Activated CD8-positive, alpha-beta memory T cell treated with anti-CD3 and anti-CD28 coated beads for 24 hours (primary cell): Measurements from ENCODE around the gene EYA2.

Source experiments
- DNase-seq: peaks from one replicate; pipeline ENCODE4 v3.0.0-alpha.2; 2020

Gene EYA2

DNA sequence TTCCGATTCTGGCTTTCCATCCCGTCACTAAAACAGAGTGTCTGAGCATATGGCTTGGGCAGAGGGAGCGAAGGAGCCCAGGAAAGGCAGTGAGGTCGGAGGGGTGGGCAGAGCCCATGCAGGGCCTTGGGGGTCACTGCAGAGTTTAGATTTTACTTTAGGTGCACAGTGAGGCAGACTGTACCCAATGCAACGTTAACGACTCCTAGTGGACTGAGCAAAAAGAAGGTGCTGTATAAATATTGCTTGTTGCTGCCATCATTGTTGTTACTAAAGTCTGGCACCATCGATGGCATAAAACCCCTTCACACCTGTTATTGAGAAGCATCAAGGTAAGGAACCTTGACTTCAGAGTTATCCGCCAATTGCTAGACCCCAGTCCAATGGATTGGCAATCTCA is 119.0 kb downstream of the EYA2 start:
- no peak for DNase-seq

DNA sequence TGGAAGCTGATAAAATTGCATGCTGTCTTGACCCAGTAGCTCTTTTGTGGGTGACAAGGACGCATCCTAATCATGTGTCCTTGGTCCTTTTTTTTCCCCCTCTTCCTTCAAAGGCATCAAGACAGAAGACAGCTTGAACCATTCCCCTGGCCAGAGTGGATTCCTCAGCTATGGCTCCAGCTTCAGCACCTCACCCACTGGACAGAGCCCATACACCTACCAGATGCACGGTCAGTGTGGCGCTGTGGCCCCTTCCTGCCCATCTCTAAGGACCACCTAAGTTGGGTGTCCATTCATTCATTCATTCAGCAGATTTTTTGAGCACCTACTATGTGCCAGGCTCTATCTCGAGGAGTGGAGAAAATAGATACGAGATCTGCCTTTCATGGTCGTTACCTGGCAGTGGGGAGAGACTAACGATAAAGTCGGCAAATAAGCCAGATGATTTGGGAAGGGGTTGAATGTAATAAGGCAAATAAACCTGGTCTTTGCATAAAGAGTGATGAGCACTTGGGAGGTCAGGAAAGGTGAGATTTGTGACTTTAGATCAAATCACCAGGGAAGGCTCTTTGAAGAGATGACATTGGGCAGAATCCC is 121.5 kb downstream of the EYA2 start:
- DNase-seq: no peak

DNA sequence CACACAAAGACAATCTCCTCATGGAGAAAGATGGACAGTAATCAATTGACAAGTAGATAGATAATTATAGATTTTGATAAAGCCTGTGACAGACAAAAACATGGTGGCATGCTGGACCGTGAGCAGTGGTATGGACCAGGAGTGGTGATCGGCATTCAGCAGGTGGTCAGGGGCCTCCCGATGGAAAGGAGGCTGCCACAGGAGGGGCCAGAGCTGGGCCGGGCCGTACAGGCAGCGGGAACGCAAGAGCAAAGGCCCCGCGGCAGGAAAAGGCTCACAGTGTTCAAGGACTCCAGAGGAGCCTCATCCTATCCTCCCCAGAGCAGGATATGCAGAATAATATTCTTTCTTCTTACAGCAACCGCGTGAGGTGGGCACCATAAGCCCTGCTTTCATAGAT is 123.7 kb downstream of the EYA2 start:
- DNase-seq: no peak

DNA sequence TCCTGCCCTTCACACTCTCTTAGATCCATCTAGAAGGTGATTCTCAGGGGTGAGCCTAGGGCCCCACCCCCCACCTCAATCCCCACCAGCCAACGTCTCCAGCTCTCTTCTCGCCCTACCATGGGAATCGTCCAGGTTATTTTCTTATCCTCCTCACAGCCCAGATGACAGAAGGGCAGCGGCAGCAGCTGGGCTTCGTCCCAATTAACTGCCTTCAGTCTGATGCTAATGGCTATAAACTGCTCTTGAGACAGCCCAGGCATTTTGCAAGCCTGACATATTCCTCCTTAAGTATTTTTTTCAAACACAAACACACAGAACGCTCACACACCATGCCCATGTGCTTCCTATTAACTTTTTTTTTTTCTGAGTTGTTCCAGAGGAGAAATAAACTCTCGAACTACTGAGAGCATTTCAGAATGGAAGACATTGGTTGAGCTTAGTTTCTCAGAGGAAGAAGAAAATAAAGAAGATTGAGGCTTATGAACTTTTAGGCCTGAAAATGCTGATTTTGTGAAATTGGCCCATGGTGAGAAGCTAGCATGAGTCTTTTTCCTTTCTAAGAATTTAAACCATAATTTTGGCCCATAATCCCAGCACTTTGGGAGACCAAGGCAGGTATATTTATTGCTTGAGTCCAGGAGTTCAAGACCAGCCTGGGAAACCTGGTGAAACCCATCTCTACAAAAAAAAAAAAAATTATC is 124.6 kb downstream of the EYA2 start:
- no peak for DNase-seq

DNA sequence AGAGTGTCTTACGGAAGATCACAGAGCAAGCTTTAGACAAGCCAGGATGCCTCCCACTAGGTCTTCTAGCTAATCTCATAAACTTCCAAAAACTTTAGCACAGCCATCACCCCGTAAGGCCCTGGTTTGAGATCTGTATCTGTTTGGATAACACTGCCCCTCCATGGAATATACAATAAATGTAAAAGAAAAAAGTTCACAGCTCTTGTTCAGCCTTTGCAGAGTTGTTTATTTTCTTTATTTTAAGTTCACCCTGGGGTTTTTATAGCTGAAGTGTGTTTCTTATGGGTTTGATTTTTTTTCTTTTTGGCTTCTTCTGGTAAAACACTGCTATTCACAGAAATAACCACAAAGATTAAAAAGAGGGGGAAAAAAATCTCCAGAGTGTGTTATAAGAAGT is 125.6 kb downstream of the EYA2 start:
- no peak for DNase-seq

DNA sequence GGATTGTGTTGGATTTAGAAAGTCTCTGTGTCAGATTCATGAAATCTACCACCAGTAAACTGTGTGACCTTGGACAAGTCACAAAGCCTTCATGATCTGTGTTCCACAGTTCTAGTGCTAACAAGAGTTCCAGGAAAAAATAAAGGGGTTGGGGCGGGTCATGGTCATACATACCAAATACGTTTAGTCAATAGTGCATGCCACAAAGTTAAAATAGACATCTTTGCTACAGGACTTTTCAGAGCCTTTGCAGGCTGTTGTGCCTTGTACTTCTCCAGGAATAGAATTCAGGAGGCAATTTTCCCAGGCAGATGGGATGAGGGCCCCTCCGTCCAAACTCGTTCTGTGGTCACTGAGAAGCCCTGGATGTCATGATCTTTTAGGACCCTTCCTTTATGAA is 127.2 kb downstream of the EYA2 start:
- DNase-seq: no peak

DNA sequence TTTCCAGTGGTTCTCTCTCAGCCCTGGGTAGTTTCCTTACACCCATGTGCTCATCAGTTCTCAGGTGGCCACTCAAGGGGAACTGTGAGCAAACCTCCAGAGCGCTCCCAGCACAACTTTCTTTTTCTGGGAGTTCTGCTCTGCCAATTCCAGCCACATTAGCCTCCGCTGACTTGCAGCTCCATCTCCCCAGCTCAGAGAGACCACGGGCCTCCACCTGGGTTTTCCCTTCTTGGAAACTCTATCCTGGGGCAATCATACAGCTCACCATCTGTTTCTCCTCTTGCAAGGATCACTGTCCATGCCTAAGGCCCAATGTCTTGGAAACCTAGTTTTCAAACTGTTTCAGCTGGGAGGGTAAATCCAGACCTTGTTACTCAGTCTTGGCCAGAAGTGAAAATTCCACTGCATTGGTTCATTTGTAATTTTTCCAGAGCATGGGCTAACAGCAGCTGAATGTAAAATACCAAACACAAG is 129.9 kb downstream of the EYA2 start:
- no peak for DNase-seq

DNA sequence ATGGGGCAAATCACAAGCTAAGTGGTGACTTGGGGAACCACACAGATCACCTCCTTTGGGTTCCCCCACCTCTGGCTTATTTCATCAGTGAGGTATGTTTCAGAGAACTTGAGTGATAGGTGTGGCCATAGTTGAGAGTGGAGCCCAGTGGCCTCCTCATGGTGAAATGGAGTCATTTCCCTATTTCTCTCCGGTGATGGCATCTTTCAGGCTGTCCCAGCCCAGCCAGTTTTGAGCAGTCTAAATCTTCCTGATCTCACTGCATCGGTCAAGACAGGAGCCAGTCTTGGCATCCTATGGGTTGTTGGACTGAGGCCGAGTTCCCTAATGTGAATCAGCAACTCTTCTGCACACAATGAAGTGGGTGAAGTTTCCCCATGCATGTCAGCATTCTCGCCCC is 132.4 kb downstream of the EYA2 start:
- no peak for DNase-seq

DNA sequence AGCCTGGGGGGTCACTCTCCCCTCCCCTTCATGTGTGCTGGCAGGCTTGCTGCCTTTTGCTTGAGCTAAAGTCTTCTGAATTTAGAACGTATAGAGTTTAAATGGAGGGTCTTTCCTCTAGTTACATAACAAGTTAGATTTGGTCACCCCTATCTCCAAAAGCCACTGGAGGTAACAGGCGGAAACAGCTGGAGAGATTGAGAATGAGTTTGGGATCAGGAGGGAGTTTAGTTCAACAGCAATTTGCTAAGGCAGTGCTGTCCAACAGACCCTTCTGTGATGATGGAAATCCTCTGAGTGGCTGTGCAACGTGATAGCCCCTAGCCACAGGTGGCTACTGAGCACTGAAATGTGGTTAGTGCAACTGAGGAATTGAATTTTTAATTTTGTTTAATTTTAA is 132.8 kb downstream of the EYA2 start:
- no peak for DNase-seq

DNA sequence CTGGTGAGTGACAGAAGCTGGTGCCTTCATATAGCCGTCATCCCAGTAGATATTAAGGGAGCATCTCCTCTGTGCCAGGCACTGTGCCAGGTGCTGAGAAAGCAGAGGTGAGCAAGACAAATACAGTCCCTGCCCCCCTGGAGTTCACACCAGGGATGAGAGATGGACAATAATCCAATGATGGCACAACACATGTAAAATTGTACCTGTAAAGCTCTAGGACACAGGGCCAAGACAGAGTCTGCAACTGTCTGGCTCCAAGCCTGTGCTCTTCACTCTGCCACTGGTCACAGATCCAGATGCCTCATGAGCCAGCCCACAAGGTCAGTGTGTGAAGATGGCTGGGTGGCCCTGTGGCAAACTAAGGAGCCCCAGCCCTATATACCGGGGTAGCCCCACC is 133.8 kb downstream of the EYA2 start:
- DNase-seq: no peak

DNA sequence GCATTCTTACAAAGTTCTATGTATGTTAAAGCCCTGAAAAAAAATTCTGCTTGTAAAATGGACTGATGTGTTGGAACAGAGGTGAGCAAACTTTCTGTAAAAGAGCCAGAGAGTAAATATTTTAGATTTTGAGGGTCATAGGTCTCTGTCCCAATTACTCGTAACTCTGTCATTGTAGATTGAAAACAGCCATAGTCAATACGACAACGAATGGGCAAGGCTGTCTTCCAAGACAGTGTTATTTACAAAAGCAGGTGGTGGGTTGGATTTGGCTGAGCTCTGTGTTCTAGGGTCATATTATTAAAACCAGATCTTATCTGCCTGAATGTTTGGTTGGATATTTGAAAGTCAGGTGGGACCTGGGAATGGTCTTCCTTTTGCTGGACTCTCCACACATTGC is 135.2 kb downstream of the EYA2 start:
- no peak for DNase-seq

DNA sequence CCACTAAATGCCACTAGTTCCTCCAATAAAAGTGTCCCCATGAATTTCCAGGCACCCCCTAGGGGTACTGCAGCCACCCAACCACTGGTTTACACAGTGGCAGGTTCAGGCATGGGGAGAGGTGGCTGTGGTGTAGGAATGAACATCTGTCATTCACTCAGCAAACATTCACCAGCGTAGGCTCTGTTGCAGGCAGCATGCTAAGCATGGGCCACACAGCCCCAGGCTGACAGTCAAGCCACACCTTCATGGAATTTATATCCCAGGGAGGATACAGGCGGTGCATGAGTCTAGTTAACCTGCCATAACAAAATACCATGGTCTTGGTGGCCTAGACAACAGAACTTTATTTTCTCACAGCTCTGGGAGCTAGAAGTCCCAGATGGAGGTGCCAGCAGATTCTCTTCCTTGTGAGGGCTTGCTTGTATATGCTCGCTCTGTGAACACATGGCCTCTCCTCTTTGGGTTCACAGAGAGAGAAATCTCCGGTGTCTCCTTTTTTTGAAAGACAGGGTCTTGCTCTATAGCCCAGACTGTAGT is 135.7 kb downstream of the EYA2 start:
- no peak for DNase-seq

DNA sequence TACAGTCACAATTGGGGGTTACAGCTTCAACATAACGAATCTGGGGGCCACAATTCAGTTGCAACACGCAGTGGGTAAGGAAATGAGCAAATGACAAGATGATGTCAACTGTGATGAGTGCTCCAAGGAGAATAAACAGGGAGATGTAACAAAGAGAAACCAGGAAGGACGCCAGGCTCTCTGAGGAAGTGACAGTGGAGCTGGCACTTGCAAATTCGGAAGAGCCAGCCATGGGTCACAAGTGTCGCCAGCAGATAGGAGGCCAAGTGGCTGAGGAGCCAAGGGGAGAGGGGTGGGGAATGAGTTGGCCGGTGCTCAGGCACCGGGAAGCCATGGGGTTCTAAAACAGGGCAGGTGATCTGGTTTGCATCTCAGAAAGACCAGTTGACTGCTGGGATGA is 136.4 kb downstream of the EYA2 start:
- no peak for DNase-seq

DNA sequence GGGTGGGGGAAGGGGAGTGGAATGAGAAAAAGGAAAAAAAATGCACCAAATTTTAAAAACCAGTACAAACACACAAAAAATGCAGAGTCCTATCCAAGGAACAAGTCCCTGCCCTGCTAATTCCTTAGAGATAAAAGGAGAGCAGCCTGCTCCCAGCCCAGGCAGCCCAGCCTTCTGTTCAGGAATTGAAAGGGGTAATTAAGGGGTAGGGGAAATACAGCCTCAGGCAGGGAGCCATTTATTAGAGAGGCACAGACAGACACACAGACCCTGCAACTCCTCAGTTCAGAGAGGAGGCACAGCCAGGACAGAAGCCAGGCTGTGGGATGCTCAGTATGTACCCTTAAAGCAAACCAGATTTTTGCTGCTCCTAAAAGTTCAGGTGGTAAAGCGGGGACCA is 137.2 kb downstream of the EYA2 start:
- DNase-seq: no peak

DNA sequence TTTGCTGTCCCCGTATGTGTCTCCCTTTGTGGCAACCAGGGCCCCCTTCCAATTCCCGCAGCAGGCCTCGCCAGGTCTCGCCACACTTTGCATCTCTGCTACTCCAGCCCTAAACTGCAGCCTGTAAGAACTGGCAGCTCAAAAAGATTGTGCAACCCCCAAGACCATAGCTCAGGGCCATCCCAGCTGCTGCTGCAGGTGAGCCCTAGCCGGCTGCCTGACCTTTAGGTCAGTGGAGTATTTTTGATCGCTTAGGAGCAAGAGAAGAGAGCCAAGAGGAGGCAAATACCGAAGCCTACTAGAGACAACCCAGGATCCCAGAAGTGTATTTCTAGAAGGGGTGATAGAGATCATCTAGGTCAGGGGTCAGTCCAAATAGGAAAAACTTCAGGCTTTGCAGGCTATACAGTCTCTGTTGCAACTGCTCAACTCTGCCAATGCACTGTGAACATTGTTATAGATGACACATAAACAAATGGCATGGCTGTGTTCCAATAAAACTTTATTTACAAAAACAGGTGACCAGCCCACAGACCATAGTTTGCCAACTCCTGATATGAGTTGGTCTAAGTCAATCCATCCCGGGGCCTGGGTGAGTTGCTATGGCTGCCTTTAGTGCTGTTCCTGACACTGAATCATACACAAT is 138.4 kb downstream of the EYA2 start:
- DNase-seq: no peak

DNA sequence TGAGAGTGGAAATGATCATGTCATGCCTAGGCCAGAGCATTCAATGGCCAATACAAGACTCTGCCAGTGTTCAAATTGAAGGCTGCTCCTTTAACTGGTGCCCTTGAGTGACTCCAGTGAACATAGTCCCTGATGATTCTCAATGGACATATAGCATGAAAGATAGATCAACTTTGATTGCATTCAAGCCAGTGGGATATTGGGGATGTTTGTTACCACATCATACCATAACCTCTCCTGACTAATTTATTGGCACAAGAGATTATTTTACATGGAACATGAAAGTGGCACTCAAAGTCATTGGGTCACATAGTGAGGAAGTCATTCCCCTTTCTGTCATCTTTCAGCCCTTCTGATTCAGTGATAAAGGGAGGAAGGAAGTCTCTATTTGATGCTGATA is 139.0 kb downstream of the EYA2 start:
- DNase-seq: no peak

DNA sequence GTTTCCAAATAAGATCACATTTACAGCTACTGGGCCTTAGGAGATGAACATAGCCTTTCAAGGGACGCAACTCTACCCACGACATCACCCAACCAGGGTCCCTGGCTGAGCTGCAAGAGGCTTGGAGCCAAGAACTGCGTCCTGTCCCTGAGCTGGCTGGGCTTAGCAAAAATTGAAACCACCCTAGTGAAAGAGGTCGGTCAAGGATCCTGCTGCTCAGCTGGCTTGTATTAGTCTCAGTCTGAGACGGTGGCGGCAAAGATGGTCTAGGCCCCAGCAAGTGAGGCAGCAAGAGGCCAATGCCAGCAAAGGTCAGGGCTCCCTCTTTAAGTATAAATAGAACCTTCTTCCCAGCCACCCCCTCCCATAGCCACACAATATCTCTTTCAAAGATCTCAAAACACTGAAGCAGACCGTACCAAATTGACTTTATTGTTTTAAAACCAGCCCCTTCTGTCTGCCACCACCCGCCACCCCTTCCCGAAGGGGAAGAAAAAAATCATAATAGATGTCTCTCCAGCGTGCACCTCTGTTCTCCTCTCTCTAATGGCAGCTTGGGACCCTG is 140.5 kb downstream of the EYA2 start:
- DNase-seq: no peak

DNA sequence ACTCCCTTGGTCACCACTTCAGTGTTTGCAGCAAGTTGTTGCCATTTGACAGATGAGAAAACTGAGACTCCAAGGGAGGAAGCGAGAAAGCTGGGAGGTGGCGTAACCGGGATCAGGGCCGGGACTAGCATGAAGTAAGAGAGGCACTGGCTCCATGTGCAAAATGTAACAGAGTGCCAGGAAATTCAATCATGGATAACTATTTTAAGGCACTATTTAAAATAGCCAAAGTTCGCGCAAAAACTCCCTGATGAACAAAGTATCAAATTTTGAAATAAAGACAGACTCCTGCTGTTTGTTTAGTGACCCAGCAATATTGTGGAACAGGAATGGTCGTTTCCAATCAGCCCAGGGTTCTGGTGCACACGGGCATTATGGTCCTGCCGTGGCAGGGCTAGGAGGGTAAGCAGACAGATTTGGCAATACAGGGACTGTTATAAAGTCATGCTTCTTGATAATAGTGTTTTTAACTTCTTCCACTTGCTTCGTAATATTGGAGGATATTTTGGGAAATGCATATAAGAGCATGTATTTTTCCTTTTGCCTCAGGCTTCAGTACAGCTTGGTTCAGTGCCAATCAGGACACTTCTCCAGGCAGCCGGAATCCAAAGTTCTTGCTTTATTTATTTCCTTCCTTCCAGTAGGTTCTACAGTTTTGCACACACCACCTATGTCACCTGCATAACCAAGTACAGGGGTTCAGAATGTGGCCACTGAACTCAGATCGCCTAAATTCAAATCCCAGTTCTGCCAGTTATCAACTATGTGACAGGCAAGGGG is 141.6 kb downstream of the EYA2 start:
- DNase-seq: no peak

DNA sequence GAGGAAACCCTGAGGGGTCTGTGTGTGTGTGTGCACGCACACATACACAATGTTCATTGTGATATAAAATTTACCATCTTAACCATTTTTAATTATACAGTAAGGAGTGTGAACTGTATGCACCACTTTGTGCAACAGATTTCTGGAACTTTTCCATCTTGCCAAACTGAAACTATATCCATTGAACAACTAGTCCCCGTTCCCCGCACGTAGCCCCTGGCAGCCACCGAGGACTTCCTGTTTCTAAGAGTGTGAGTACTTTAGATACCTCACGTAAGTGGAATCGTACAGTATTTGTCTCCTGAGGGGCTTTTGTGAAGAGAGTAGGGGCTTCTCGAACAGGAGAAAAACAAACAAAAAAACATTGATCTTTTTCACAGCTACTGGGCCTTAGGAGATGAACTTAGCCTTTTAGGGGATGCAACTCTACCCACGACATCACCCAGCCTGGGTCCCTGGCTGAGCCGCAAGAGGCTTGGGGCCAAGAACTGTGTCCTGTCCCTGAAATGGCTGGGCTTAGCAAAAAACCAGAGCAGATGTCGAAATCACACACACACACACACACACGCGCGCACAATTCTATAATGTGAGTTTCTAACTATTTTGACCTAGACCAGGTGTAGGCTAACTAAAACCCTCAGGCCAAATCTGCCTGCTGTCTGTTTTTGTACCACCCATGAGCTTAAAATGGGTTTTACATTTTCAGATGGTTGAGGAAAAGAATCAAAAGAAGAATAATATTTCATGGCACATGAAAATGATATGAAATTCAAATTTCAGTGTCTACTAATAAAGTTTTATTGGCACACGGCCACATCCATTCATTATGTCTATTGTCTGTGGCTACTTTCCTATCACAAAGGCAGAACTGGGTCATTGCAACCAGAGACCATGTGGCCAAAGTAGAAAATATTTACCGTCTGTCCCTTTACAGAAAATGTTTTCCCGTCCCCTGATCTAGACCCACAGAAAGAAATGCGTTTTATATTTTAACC is 144.2 kb downstream of the EYA2 start:
- DNase-seq: no peak

DNA sequence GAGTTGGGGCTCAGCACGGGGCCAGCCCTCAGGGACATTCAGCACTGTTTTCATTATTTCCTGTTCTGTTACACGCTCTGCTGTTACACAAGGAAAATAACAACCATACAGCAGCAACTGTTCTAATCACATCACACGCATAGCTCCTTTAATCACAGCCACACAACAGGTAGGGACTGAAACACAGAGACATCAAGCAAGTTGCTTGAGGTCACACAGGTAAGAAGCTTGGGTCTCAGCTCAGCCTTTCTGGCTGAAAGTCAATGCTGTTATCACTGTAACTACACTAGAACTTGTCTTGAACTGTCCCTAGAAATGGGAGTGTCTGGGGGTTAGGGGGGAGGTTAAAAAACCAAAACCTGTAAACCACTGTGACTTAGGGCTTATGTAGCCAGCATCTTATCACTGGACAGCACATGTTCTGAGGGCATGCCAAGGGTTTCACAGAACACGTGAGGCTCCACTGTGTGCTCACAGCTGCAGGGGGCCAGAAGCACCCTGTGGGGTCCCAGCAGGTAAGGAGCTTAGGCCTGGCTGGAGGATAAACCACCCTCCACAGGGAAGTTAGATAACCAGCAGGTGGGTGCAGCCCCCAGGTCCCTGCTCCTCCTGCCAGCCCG is 146.0 kb downstream of the EYA2 start:
- DNase-seq: no peak

DNA sequence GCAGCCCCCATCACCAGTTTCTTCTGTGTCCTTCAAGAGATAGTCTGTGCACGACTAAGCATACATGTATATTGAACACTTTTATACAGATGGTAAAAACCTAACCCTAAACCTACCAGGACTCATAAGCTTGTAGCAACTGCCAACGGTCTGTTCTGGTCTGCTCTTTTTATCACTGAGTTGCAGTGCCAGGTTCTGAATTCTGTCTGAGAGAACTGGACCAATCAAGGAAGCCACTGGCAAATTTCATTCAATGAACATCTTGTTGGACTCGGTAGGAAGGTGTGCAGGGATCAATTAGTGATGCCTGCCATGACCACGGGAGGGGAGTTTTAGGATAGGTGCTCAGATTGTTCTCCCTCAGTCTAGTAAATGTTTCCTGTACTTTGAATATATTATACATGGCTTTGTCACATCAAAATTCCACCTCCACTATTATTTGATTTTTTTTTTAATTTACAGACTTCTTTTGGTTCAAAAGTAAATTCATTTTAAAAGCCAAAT is 146.8 kb downstream of the EYA2 start:
- no peak for DNase-seq
